MCF 10A (cell line): ENCODE data around the gene DNAJC18. TPM values are rescaled to one million over a fixed set of nuclear protein-coding genes. Genes with fewer than 3 reads are reported as not detected.
A peak's percentile ranks its signal among the peaks of the same experiment; 100 is the strongest.
"Not testable (repeated sequence)": the region's sequence is repeated elsewhere in the genome, so short reads cannot be mapped to it uniquely, and the experiment has no call there.

ENCODE experiments used
- Bru-seq: library from RNA; stranded (reverse); fragments of 400-500 nt; gene quantifications from one replicate; lab custom pipeline; 2021; lab: Mats Ljungman, UMichigan
- BruChase-seq, 2 experiments: library from RNA; stranded (reverse); fragments of 400-500 nt; gene quantifications; one replicate each; lab custom pipeline; 2021; lab: Mats Ljungman, UMichigan
- BruUV-seq: library from RNA; stranded (reverse); fragments of 400-500 nt; replicated peaks from 2 replicates; lab custom pipeline; 2021; lab: Mats Ljungman, UMichigan
- CTCF ChIA-PET: fragments of 300-600 bp; sonication (Branson Sonifier 250); formaldehyde crosslinking; extraction: SDS; loops from one replicate; lab custom pipeline; 2021; ENCODE audit warnings: antibody characterized with exemption, inconsistent platforms; lab: Yijun Ruan, JAX
- POLR2A ChIA-PET: fragments of 300-600, 350-650 bp; sonication (Branson Sonifier 250); formaldehyde crosslinking; extraction: SDS; loops from one replicate; lab custom pipeline; 2020; ENCODE audit warnings: antibody characterized with exemption, inconsistent platforms; lab: Yijun Ruan, JAX
- DNase-seq: peaks from one replicate; pipeline ENCODE4 v3.0.0-alpha.2; 2018; ENCODE audit not compliant: unreplicated experiment
- H3K27ac Mint-ChIP-seq: one replicate; pipeline ENCODE4 v1.8.0; 2022; ENCODE audit warnings: mild to moderate bottlenecking, low read depth, mixed read lengths; ENCODE audit not compliant: unreplicated experiment
- H3K27me3 Mint-ChIP-seq: one replicate; pipeline ENCODE4 v1.8.0; 2022; ENCODE audit warnings: mixed read lengths; ENCODE audit not compliant: insufficient read depth, unreplicated experiment
- H3K36me3 Mint-ChIP-seq: one replicate; pipeline ENCODE4 v1.8.0; 2022; ENCODE audit warnings: mild to moderate bottlenecking, moderate library complexity, mixed read lengths; ENCODE audit not compliant: insufficient read depth, unreplicated experiment
- H3K4me1 Mint-ChIP-seq: one replicate; pipeline ENCODE4 v1.8.0; 2022; ENCODE audit warnings: mixed read lengths; ENCODE audit not compliant: insufficient read depth, unreplicated experiment
- H3K4me3 Mint-ChIP-seq: one replicate; pipeline ENCODE4 v1.8.0; 2022; ENCODE audit warnings: mild to moderate bottlenecking, moderate library complexity, mixed read lengths; ENCODE audit not compliant: unreplicated experiment
- H3K9me3 Mint-ChIP-seq: one replicate; pipeline ENCODE4 v1.8.0; 2022; ENCODE audit warnings: mixed read lengths; ENCODE audit not compliant: unreplicated experiment
- CTCF ChIP-seq: fragments of 200-600 bp; IDR thresholded peaks from one replicate; pipeline ENCODE4 v1.8.0; 2022; ENCODE audit warnings: antibody characterized with exemption, mild to moderate bottlenecking; ENCODE audit not compliant: unreplicated experiment
- intact Hi-C: fragments of 100-400 bp; cut with micrococcal nuclease; formaldehyde crosslinking; loops from 2 replicates; pipeline ENCODE4 v1.14.1; 2022
- long read RNA-seq: library from polyadenylated mRNA; stranded (forward); transcript quantifications from one replicate; pipeline ENCODE4 v2.0.0, GENCODE V29; 2022
- total RNA-seq: library from RNA; stranded (reverse); gene quantifications from 2 replicates; pipeline ENCODE4 v1.2.3, GENCODE V29; 2022

Gene DNAJC18
- total RNA-seq (14.1 and 15.1 TPM in 2 replicates), Bru-seq, nascent RNA (percentile 49 among the genes with signal in this experiment), BruChase-seq, experiment 1, labeled RNA remaining after a 6-hour chase (percentile 62 among the genes with signal in this experiment), BruChase-seq, experiment 2, labeled RNA remaining after a 2-hour chase (percentile 50 among the genes with signal in this experiment)
- long read RNA-seq, full-length matches to known transcripts, result 9 of 12 reads
- long read RNA-seq, partial matches to known transcripts, result 2 of 12 reads
- long read RNA-seq, other reads (novel, unspliced or antisense), result 1 of 12 reads

DNA sequence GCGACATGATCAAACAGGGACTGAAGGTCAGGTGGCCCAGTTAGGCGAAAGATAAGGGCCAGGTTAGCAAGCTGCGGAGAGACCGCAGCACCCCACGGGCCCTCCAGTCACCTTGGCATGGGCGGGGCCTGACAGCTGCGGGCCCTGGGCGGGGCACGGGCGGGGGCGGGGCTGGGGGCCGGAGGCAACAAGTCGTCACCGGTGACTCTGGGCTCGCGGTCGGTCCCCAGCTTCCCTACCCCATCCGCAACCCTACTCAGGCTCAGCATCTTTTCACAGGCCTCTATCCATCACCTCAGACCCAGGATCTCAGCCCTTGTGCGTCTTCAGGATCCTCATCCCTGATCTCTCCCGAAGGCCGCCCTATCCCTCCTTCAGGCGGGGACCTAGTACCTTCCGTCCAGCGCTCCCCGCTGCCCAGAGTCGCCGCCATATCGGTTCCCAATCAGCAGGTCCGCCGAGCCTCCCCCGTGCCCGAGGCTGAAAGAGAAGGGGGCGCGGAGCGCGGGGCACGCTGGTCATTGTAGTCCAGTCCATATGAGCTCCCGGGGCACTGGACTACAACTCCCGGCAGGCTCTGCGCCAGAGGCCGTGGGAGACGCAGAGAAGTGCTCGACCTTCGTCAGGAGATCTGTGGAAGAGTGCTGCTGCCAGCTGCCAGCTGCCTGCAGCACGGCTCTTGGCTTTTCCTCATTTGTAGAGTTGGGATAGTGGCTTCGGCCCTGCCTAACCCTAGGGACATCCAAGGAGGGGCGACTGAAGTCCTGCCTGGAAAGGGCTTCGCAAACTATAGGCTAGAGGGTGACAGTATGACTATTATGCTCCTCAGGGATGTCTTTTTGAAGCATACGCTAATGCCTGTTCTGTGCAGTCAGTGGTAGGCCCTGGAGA, at the start of gene DNAJC18:
Gene DNAJC18, minus strand, starts transcription at position 513 of the 891 bp plus-strand sequence. Its CDS starts 80 bp downstream, at position 433.
- Mint-ChIP-seq H3K27me3 (no peaks in the 10 kb centered on the region), H3K4me1 (peaks cover 11% of the 10 kb centered on the region), H3K4me3 (peak within 1 kb of the TSS; percentile 89), H3K27ac (peak within 1 kb of the TSS; percentile 96), H3K36me3 (no peaks in the 10 kb centered on the region), H3K9me3 (no peaks in the 10 kb centered on the region)
- CTCF ChIA-PET, result interaction anchor here (0.6 to 8.3 kb wide), 6 partner anchors 16 to 326 kb away, joined by 3 to 55 read pairs (median 4); no protein-coding TSS in a partner anchor
- TF ChIP-seq CTCF, result no peak
- DNase-seq, result peak; percentile 92
- BruUV-seq, result TSS peak; percentile 77
- intact Hi-C loops, result loop anchor here (1.0 kb wide), 1 partner anchor 43 kb away; the partner anchor contains the start of gene STING1
- POLR2A ChIA-PET, result interaction anchor here (0.7 to 1.8 kb wide), 18 partner anchors 9 to 222 kb away, joined by 3 to 14 read pairs (median 4); partner anchors contain the start of genes PAIP2, SPATA24, STING1 and UBE2D2

DNA sequence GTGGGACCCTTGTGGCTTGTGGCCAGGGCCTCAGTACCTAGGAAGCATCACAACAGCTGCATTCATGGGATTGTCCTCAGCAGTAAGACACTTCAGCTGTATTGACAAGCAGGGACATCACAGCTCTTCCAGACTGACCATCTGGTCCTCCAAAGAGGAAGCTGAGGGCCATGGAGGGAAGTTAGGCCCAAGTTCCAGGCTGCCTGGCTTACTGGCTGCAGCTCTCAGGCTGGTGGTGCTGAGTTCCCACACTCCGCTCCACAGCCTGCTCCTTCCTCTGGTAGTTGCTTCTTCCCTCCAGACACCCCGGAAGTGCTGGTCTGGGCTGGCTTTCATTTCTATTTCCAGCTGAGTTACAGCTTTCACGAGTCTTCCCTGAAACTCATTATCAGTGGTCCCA, 48.9 kb upstream of the DNAJC18 start:
- Mint-ChIP-seq H3K27me3 (no peaks in the 10 kb centered on the region), H3K27ac (no peak overlapping the region), H3K4me3 (no peak overlapping the region), H3K36me3 (no peaks in the 10 kb centered on the region), H3K4me1 (no peaks in the 10 kb centered on the region), H3K9me3 (no peaks in the 10 kb centered on the region)
- no peak for DNase-seq
- CTCF ChIA-PET, result interaction anchor here (0.6 to 1.6 kb wide), 6 partner anchors 17 to 68 kb away, joined by 3 to 5 read pairs (median 3); partner anchors contain the start of gene SMIM33
- no peak for TF ChIP-seq CTCF
- BruUV-seq, result no TSS peak
- intact Hi-C loops, result no loop called here
- POLR2A ChIA-PET, result interaction anchor here (1.1 kb wide), 1 partner anchor 43 kb away, joined by 5 read pairs; no protein-coding TSS in a partner anchor

DNA sequence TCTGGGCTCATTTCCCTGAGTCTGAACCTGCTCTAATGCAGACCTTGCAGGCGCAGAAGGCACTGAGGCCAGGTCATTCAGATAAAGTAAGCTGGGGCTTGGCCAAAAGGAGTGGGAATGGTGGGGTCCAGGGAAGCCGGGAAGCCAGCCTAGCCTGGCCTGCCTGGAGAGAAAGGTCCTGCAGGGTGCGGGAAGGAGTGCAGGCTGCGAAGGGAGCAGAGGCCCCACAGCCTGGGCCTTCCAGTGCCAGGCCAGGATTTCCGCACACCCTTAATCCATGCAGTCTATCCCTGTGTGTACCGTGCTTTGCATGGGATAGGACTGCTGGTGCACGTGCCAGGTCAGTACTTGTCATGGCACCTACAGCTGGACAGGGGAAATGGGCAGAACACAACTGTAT, 46.9 kb upstream of the DNAJC18 start:
- no peaks in the 10 kb centered on the region for H3K27me3 Mint-ChIP-seq
- intact Hi-C loops, result no loop called here
- H3K36me3 Mint-ChIP-seq, result peaks cover 7% of the 10 kb centered on the region
- no TSS peak for BruUV-seq
- TF ChIP-seq CTCF, result no peak
- H3K27ac Mint-ChIP-seq, result no peak overlapping the region
- no peaks in the 10 kb centered on the region for H3K9me3 Mint-ChIP-seq
- no peak for DNase-seq
- ChIA-PET POLR2A (interaction anchor here (1.1 kb wide), 1 partner anchor 10 kb away, joined by 3 read pairs; no protein-coding TSS in a partner anchor), CTCF (interaction anchor here (0.7 to 1.2 kb wide), 3 partner anchors 27 to 134 kb away, joined by 3 read pairs; no protein-coding TSS in a partner anchor)
- H3K4me1 Mint-ChIP-seq, result peaks cover 17% of the 10 kb centered on the region
- no peak overlapping the region for H3K4me3 Mint-ChIP-seq

DNA sequence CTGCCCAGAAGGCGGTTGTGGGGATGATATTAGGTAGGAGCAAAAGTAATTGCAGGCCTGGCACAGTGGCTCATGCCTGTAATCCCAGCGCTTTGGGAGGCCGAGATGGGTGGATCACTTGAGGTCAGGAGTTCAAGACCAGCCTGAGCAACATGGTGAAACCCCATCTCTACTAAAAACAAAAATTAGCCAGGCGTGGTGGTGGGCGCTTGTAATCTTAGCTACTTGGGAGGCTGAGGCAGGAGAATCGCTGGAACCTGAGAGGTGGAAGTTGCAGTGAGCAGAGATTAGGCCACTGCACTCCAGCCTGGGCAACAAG, 43.5 kb upstream of the DNAJC18 start:
- intact Hi-C loops, result loop anchor here (1.0 to 2.0 kb wide), 2 partner anchors 30 to 44 kb away; partner anchors contain the start of gene DNAJC18
- peaks cover 16% of the 10 kb centered on the region for H3K36me3 Mint-ChIP-seq
- BruUV-seq, result TSS peak; percentile 88

More for the DNA sequence above, 43.5 kb upstream of the DNAJC18 start:
- H3K4me1 Mint-ChIP-seq, result peaks cover 24% of the 10 kb centered on the region
- CTCF ChIA-PET, result interaction anchor here (0.6 to 3.3 kb wide), 12 partner anchors 13 to 151 kb away, joined by 3 to 27 read pairs (median 6); no protein-coding TSS in a partner anchor
- H3K9me3 Mint-ChIP-seq, H3K27me3 Mint-ChIP-seq, DNase-seq: not testable (repeated sequence)
- POLR2A ChIA-PET, result interaction anchor here (0.7 to 2.4 kb wide), 18 partner anchors 9 to 189 kb away, joined by 3 to 17 read pairs (median 6); partner anchors contain the start of genes DNAJC18, PAIP2, SPATA24 and UBE2D2
- peak overlapping the region; percentile 77 for H3K4me3 Mint-ChIP-seq
- H3K27ac Mint-ChIP-seq, result peak overlapping the region; percentile 92
